SK-N-DZ (cell line): ENCODE data around the gene VPS39.

Source experiments
- DNase-seq: peaks from one replicate; pipeline ENCODE4 v3.0.0-alpha.2; 2015; ENCODE audit warnings: low spot score

Gene VPS39

DNA sequence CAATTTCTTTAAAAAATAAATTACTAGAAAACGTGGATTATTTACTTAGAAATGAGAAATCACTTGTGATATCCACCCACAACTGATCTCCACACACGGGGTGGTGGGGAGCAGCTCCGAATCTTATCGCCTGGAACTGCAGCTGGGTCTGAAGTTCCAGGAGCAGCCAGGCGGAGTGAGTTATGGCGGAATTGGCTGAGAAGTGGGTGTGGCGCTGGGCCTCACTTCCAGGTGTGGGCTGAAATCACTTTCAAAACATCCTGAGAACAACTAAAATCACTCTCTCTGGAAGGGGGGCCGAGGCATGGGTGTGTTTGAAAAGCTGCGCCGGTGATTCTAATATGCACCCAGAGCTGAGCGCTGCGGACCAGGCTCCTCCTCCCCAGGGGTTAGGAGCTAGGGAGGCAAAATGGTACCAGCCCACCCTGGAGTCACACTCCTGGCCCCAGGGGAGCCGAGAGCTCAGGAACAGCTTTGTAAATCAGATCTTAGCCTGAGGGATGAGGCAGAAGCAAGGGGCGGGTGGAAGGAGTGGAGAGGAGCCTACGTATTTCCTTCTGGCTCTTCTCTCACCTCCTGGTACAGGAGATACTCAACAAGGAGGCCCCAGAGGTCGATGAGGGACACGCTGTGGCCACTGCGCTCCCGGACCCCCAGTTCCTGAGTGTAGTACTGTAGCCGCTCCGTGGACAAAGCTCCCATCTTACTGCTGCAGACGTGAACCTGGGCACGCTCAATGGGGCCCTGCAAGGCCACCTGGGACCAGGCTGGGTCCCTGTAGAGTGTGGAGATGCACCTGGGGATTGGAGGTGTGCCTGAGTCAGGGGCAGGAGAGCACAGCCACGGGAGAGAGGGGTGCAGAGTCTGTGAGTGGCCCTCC is 61.3 kb downstream of the VPS39 start:
- DNase-seq: no peak

DNA sequence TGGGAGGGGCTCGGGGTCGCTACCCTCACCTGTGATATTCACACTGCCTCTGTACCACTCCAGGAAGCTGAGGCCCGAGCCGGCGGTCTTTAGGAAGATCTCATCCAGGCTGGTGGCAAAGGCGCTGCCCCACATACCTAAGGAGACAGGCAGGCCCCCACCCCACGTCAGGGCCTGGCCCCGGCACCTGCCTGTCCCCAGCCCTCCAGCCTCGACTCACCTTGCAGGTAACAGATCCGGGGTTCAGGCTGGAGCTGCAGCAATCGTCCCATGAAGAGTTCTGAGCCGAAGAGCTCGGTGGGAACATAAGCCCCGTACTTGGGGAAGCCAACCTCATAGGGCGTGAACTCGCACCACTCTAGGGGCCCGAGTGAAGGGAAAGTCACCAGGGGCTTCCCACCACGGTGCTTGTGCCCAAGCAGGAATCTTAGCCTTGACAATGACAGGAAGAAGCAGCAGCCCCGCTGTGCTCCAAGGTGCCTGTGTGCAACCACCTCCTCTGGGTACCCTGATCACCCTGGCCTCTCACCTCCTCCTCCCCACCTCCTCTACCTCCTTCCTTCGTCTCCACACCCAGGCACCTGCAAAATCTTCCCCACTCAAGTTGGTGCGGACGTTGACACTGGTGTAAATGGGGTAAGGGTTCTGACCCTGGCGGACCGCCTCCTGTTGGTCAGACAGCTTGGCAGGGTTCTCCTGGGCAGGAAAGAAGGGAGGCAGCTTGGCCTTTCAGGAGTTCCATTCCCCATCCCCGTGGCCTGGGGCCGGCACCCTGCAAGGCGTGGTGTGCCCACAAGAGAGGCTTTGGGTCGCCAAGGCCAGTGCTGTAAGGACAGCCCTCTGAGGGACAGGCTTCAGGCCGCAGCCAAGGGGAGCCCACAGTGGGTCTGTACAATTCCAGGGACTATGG is 62.3 kb downstream of the VPS39 start:
- no peak for DNase-seq

DNA sequence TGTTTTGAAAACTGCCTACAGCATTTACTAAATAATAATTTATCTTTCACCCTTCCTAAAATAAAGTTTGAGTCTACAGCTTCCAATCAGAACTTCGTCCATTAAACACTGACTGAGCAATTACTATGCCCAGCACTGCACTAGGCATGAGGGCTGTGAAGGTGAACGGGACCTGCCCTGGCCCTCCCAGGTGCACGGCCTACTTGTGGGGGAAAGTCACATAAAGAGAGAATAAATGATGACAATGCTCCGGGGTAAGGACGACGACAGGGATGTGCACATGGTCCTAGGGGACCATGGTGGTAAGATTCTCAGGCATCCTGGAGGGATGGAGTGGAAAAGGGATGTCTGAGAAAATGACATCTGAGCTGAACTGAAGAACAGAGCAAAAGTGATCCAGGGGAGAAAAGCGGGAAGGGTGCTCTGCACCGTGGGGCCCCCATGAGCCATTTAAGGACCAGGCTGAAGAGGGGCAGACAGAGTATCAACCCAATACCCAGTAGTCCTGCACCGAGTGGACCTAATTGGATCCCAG is 63.2 kb downstream of the VPS39 start:
- no peak for DNase-seq

DNA sequence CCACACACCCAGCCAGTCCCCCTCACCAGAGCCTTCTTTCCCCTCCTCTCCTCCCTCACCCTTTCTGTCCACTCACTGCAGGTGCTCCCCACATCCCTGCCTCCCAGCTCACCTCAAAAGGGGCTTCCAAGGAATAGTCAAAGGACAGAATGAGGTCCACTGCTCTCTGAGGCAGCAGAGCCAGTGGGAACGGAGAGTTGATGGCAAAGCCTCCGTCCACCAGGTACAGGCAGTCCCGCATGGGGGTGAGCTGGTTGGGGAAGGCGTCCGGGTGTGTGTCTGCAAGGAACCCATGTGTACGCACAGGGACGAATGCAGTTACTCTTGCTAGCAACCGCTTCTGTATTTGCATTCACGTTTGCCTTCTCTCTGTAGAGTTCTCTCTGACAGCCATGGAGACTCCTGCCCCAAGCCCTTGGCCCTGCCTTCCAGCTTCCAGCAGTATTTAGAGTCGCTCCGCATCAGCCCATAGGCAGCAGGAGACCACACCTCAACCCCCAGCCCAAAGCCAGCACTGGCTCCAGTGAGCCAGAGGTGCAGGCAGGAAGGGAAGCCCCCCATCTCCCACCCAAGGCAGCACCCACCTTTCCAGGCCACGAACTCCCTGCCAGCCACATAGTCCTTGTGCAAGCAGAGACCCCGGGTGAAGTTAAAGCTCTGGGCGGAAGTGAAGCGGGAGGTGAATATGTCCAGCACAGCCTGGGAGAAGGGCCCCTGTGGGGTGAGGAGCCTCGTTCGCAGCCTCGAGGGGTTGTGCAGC is 64.1 kb downstream of the VPS39 start:
- no peak for DNase-seq

DNA sequence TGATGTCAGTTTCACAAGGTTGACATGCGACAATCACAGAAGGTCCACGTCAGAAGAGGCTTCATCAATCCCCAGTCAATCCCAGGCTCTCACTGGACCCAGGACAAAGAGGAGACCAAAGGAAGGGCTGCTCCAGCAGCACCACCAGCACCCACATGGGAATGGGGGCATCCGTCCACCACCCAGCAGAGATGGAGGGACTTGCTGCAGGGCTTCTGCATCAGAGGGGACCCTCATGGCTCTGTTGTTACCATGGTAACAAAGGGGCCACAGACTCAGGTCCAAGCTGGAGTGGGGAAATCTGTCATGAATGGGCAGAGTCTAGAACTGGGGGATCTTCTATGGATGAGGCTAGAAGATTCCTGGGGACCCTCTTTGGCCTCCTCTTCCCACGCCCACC is 64.7 kb downstream of the VPS39 start:
- DNase-seq: no peak

DNA sequence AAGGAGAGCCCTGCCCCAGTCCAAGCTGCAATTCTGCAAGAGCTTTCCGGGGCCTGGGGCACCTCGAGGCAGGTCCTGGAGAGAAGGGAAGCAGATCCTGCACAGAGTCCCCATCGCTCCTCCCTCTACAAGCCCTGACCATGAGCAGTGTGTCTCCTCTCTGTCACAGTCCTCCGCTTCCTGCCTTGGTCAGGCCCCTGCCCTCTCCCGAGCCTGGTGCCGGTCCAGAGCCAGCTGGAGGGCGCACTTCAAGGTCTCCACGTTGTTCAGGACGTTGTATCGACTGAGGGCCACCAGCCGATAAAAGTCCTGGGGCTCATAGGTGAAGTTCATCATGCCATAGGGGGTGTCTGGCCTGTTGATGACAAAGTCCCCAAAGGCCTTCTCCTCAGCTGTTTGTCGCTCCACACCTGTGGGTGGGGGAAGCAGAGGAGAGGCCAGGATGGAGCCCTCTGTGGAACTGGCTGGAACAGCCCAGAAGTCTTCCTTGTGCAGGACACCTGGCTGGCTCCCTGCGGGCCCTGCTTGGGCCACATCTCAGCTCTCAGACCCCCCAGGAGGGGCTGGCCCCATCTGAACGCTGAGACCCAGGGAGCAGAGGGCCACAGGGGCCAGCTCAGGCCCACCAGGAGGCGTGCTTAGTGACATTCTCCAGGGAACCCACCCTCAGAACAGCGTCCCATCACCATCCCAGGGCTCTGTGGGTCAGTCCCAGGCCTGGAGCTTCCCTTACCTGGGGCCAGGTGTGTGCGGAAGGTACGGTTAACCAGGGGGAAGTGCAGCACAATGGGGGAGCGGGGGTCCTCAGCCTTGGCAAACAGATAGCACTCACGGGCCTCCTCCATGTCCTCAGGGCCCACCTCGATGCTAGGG is 66.1 kb downstream of the VPS39 start:
- DNase-seq: no peak

DNA sequence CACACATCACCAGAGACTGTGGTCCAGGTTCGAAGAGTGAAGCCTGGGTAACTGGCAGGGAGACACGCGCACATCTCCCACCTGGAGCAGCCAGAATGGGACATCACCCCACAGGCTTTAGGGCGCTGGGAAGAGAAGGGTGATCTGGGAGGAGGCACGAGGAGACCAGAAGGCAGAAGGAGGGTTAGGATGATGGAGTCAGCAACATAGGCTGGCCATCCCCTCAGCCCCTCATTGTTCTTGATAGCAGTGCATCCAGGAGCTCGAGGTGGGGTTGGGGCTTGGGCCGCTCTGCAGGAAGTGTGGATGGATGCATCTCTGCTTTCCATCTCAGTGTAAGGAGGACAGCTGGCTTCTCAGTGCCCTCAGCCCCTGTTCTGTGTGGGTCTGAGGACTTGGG is 66.9 kb downstream of the VPS39 start:
- DNase-seq: no peak

DNA sequence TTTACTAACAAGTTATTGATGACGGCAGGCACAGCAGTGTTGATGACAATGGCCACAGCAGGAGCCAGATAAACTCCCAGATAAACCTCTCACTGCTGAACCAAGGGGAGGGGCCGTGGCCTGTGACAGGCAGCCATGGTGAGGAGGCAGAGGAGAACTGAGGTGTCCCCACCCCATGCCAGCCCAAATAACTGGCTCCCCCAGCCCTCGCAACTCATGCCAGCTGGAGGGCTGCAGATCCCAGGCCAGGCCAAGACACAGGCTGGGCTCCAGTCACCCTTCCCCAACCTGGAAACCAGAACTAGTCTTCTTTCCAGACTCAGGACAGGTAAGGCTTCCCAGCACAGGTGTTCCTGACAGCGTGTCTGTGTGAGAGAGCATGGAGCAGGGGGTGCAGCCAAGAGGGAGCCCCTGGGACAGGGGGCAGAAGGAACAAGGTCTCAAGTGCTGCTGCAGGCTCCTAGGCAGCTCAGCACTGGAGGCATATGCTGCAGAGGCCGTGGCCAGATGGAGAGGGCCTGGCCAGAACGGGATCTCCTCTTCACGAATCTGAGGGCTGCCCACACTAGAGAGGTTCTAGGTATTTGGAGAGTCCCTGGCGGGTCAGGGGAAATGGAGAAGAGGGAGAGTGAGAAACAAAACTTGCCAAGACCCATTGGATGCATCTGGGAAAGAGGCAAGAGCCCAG is 67.6 kb downstream of the VPS39 start:
- DNase-seq: no peak

DNA sequence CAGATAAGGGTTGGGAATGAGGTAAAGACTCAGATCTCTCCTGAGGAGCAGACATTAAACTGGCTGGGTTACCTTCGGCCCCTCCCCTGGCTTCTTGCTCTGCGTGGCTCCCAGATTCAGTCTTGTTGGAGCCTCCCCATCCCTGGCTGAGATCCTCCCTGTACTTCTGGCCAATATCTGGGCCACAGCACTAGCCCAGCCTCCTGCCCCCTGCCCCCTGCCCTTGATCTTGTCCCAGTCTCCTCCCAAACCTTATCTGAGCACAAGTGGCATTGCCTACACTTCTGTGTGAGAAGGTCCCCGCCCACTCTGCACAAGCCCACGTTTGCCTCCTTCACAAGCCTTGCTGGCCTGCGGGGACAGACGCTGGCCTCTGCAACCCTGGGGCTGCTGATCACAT is 68.5 kb downstream of the VPS39 start:
- DNase-seq: no peak

DNA sequence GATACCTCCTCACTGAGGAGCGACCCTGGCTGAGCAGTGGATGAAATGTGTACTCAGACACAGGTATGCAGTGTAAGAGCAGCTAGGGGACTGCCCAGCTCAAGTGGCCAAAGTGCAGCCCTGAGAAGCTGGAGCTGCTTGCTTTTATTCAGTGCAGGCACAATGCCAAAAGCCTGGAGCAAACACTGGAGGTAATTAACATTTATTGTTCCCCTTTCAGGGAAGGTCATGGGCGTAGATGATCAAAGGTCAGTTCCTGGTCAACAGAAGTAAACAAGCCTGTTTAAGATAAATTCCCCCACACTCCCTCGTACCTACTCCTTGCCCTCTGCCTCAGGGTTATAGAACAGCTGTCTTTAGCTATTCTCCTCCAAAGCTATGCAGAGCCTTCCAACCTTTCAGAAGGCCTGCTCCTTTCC is 69.1 kb downstream of the VPS39 start:
- no peak for DNase-seq

DNA sequence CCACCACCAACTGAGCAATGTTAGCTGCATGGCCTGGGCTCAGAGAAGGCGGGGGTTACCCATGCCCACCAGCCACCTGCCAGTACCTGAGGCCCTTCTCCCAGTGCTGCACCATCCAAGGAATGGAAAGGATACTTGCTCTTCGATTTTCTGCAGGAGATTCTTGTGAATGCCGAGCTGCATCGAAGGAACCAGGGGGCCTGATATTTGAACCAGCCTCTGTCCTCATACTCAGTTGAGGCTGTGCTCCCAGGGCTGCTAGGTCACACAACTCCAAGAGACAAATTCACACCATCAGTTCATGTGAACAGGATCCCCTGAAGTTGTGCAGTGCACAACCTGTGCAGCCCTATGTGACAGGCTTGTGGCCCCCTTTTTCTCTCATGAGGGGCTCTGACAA is 69.7 kb downstream of the VPS39 start:
- DNase-seq: no peak

DNA sequence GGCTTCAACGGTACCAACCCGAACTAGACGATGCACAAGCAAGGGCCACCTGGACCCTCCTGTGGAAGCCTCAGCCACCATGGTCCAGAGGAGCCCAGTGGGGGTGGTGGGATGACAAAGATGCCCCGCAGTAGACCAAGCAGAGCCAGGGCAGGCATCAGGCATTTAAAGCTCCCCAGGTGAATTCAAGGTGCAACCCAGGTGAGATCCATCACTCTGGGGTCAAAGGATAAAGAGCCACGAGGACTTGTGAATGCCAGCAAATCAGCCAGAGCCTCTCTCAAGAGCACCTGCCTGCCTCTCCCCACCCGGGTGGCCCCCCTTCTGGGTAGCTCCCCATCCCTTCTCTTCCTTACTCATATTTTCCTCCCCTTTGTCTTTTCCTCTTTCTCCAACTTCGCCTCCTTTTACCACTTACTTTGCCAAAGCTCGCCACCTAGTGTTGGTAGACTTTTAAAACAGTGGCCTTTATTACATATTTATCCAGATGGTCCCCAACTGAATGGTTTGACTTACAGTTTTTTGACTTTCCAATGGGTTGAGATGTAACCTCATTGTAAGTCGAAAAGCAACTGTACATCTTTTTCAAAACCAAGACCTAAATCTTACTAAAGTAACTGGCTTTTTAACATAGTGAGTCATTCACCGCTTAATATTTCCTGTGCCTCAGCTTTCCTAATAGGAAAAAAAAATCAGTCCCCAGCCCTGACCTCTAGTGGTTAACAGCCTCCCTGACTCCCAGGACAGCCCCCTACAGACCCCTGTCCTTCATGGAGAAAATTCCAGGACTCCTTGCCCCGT is 70.4 kb downstream of the VPS39 start:
- peak; percentile 59 for DNase-seq

DNA sequence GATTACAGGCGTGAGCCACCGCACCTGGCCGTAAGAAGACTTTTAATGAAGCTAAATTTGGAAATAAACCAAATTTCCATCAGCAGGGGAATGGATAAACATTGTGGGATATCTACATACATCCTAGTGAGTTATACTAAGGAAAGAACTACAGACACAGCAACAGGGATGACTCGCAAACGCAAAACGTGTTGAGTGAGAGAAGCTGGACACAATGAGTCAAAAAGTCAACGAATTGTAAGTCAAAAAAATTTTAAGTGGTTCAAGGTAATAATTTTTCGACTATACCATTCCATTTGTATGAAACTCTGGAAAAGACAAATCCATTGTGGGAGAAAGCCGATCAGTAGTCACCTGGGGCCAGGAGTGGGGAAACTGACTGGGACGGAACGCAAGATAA is 71.6 kb downstream of the VPS39 start:
- DNase-seq: no peak

DNA sequence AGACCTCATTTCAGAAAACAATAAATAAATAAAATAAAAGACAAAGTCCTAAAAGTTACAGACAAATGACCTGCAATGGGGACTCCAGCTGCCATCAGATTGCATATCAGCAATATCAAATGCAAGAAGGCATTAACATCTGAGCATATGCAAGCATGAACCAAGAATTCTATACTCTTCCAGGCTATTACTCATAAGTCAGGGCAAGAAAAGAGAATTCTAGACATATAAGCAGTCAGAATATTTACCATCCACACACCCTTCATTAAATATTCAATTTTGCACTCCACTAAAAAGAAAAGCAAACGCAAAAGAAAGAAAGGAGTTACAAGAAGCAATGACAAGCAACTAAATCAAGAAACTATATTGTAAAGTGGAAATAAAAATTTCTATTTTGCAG is 72.8 kb downstream of the VPS39 start:
- no peak for DNase-seq

DNA sequence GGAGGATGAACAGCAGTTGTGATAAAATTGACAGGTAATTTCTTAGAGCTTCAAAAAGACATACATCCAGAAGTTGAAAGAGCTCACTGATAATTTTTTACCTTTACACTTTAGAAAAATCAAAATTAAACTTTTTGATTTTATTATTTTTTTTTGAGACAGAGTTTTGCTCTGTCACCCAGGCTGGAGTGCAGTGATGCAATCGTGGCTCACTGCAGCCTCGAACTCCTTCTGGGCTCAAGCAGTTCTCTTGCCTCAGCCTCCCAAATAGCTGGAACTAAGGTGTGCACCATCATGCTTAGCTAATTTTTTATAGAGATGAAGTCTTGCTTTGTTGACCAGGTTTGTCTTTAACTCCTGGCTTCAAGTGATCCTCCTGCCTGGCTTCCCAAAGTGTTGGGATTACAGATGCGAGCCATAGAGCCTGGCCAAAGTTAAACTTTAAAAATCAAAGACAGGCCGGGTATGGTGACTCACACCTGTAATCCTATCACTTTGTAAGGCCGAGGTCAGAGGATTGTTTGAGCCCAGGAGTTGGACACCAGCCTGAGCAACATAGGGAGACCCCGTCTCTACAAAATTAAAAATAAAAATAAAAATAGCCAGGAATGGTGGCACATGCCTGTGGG is 73.4 kb downstream of the VPS39 start:
- DNase-seq: no peak

DNA sequence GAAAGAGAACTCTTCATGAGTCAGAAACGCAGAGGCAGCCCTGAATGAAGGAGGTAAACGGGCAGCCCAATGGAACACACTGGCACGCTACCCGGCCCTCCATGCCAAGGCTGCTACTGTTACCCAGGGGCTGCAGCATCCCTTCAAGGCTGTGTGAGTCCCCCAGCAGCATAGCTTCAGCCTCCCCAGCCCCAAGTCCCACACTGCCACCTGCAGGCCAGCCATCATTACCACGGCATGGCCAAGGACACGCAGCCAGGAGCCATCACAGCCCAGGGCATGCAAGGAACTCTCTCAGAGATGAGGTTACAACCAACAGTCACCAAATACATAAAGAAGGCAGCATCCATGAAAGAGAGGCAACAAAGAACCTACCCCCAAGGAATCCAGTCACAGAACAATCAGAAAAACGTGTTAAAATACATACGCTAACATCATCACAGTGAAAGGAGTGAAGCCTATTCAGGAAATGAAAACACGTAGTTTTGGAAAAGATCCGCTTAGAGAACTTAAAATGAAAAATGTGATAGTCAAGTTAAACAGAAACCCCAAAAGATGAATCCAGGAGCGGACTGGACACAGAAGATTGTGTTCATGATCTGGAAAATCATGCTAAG is 74.1 kb downstream of the VPS39 start:
- peak; percentile 52 for DNase-seq

DNA sequence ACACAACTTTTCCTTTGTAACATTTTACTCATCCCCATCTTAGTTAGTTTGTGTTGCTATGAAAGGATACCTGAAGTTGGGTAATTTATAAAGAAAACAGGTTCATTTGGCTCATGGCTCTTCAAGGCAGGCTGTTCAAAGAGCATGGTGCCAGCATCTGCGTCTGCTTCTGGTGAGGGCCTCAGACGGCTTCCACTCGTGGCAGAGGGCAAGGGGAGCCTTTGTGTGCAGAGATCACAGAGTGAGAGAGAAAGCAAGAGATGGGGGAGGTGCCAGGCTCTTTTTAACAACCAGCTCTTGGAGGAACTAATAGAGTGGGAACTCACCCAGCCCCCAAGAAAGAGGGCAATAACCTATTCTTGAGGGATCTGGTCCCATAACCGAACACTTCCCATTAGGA is 74.7 kb downstream of the VPS39 start:
- DNase-seq: no peak
